HCT116 (cell line): ENCODE results near the gene STAG1. TPM values are rescaled to one million over a fixed set of nuclear protein-coding genes. Genes with fewer than 3 reads are reported as not detected.

Experiments
- ATAC-seq: fragments of 200-7000 bp; cut with Tn5 transposase; 2 replicates; pipeline ENCODE4 v1.9.1; 2020; ENCODE audit warnings: mild to moderate bottlenecking, moderate library complexity
- BruUV-seq: library from RNA; stranded (reverse); fragments of 400-500 nt; replicated peaks from 2 replicates; lab custom pipeline; 2021; lab: Mats Ljungman, UMichigan
- CTCF ChIA-PET: fragments of 300-600 bp; sonication (Branson Sonifier 250); formaldehyde crosslinking; loops from one replicate; lab custom pipeline; 2021; ENCODE audit warnings: antibody characterized with exemption; lab: Charles Lee
- POLR2A ChIA-PET: fragments of 300-600, 350-600 bp; sonication (Branson Sonifier 250); formaldehyde crosslinking; loops from one replicate; lab custom pipeline; 2021; ENCODE audit warnings: antibody characterized with exemption; lab: Charles Lee
- RAD21 ChIA-PET, 2 experiments: fragments of 300-600 bp; sonication (Branson Sonifier 250); formaldehyde crosslinking; loops; one replicate each; lab custom pipeline; 2023; ENCODE audit warnings: low total read pairs in 2 of 2; ENCODE audit not compliant: uncharacterized antibody in 2 of 2, unreplicated experiment in 2 of 2, low non-redundant PET in 1 of 2; lab: Charles Lee
- DNase-seq: peaks from one replicate; pipeline ENCODE4 v3.0.0-alpha.2; 2010; ENCODE audit warnings: low read depth, low spot score
- H2AFZ ChIP-seq: fragments of 200-600 bp; shearing (Covaris generic), sonication (generic); 2 replicates; pipeline ENCODE4 v1.6.1; 2017; ENCODE audit warnings: low read depth, mixed run types, mixed read lengths, antibody characterized with exemption, low read length; ENCODE audit not compliant: poor library complexity, severe bottlenecking
- H3K27ac ChIP-seq: 2 replicates; pipeline ENCODE4 v1.5.1; 2012; ENCODE audit warnings: low read depth, low read length
- H3K27me3 ChIP-seq: fragments of 200-600 bp; sonication (generic); 2 replicates; pipeline ENCODE4 v1.6.1; 2016; ENCODE audit warnings: mixed run types, low read length, mixed read lengths; ENCODE audit not compliant: insufficient read depth
- H3K36me3 ChIP-seq, 2 experiments: fragments of 200-500 bp in 1 of 2; fragments of 200-600 bp in 1 of 2; sonication (Bioruptor generic) in 1 of 2; sonication (generic) in 1 of 2; 2 replicates each; pipeline versions ENCODE4 v1.5.1 to v1.6.1; 2014 to 2016; ENCODE audit warnings: low read length in 2 of 2, inconsistent platforms in 1 of 2, mixed read lengths in 1 of 2, mixed run types in 1 of 2; ENCODE audit not compliant: insufficient read depth in 2 of 2, control insufficient read depth in 1 of 2
- H3K4me1 ChIP-seq, 2 experiments: fragments of 200-600 bp in 1 of 2; sonication (generic) in 1 of 2; 2 replicates each; pipeline versions ENCODE4 v1.5.1 to v1.6.1; 2012 to 2017; ENCODE audit warnings: low read length in 2 of 2, inconsistent platforms in 1 of 2, mild to moderate bottlenecking in 1 of 2, mixed read lengths in 1 of 2, mixed run types in 1 of 2, moderate library complexity in 1 of 2; ENCODE audit not compliant: insufficient read depth in 2 of 2, control insufficient read depth in 1 of 2
- H3K4me2 ChIP-seq: fragments of 200-600 bp; sonication (generic); 2 replicates; pipeline ENCODE4 v1.6.1; 2017; ENCODE audit warnings: mixed run types, low read length, mixed read lengths
- H3K4me3 ChIP-seq, 2 experiments: fragments of 200-600 bp in 1 of 2; sonication (generic) in 1 of 2; replicated peaks in 1 of 2; 2 replicates each; pipeline ENCODE4 v1.5.1; 2011 to 2016; ENCODE audit warnings: low read length in 2 of 2, control low read depth in 1 of 2, low read depth in 1 of 2, mild to moderate bottlenecking in 1 of 2, mixed read lengths in 1 of 2, mixed run types in 1 of 2
- H3K79me2 ChIP-seq: fragments of 200-600 bp; sonication (generic); 2 replicates; pipeline ENCODE4 v1.6.1; 2017; ENCODE audit warnings: mild to moderate bottlenecking, mixed run types, low read length, moderate library complexity, mixed read lengths; ENCODE audit not compliant: insufficient read depth
- H3K9ac ChIP-seq: fragments of 200-600 bp; sonication (generic); 2 replicates; pipeline ENCODE4 v1.6.1; 2016; ENCODE audit warnings: low read length, mixed read lengths
- H3K9me2 ChIP-seq: fragments of 200-600 bp; sonication (generic), shearing (Covaris generic); 2 replicates; pipeline ENCODE4 v1.6.1; 2017; ENCODE audit warnings: mixed run types, mild to moderate bottlenecking, moderate library complexity; ENCODE audit not compliant: insufficient read depth
- H3K9me3 ChIP-seq, 2 experiments: fragments of 200-500 bp in 1 of 2; fragments of 200-600 bp in 1 of 2; sonication (Bioruptor generic) in 1 of 2; sonication (generic) in 1 of 2; 2 replicates each; pipeline ENCODE4 v1.6.1; 2014 to 2017; ENCODE audit warnings: low read length in 2 of 2, mixed read lengths in 2 of 2, inconsistent platforms in 1 of 2, low read depth in 1 of 2, mild to moderate bottlenecking in 1 of 2, mixed run types in 1 of 2, moderate library complexity in 1 of 2; ENCODE audit not compliant: control insufficient read depth in 1 of 2, insufficient read depth in 1 of 2
- H4K20me1 ChIP-seq: fragments of 200-600 bp; sonication (generic), shearing (Covaris generic); 2 replicates; pipeline ENCODE4 v1.6.1; 2017; ENCODE audit warnings: mixed run types, mild to moderate bottlenecking, moderate library complexity; ENCODE audit not compliant: insufficient read depth
- CBX3 ChIP-seq: IDR thresholded peaks from 2 replicates; pipeline ENCODE4 v1.6.1; 2012; ENCODE audit warnings: low read depth
- CEBPB ChIP-seq: IDR thresholded peaks from 2 replicates; pipeline ENCODE4 v1.6.1; 2012; ENCODE audit warnings: low read depth
- ELF1 ChIP-seq: IDR thresholded peaks from 2 replicates; pipeline ENCODE4 v1.6.1; 2012; ENCODE audit warnings: low read depth, borderline replicate concordance
- EZH2 ChIP-seq: fragments of 200-600 bp; sonication (generic); IDR thresholded peaks from 2 replicates; pipeline ENCODE4 v1.6.1; 2017; ENCODE audit warnings: antibody characterized with exemption, mixed run types
- EZH2phosphoT487 ChIP-seq: fragments of 200-600 bp; IDR thresholded peaks from 2 replicates; pipeline ENCODE4 v1.6.1; 2018; ENCODE audit warnings: antibody characterized with exemption, borderline replicate concordance
- FOSL1 ChIP-seq: IDR thresholded peaks from 2 replicates; pipeline ENCODE4 v1.6.1; 2012; ENCODE audit warnings: low read depth
- MAX ChIP-seq: IDR thresholded peaks from 2 replicates; pipeline ENCODE4 v1.6.1; 2012
- POLR2A ChIP-seq: IDR thresholded peaks from 2 replicates; pipeline ENCODE4 v1.7.0; 2011; ENCODE audit warnings: borderline replicate concordance; ENCODE audit not compliant: insufficient read depth, insufficient read length; ENCODE audit errors: extremely low read depth
- POLR2AphosphoS5 ChIP-seq: IDR thresholded peaks from 2 replicates; pipeline ENCODE4 v1.6.1; 2011; ENCODE audit warnings: mild to moderate bottlenecking, low read depth, low read length, moderate library complexity
- REST ChIP-seq: IDR thresholded peaks from 2 replicates; pipeline ENCODE4 v1.6.1; 2012; ENCODE audit warnings: low read depth
- SIN3A ChIP-seq: IDR thresholded peaks from 2 replicates; pipeline ENCODE4 v1.6.1; 2012; ENCODE audit warnings: low read depth
- TCF7L2 ChIP-seq: IDR thresholded peaks from 2 replicates; pipeline ENCODE4 v1.7.0; 2011; ENCODE audit warnings: borderline replicate concordance, inconsistent platforms; ENCODE audit not compliant: insufficient read depth, insufficient read length; ENCODE audit errors: extremely low read depth
- YY1 ChIP-seq: IDR thresholded peaks from 2 replicates; pipeline ENCODE4 v1.6.1; 2011; ENCODE audit warnings: low read length, low read depth, moderate library complexity, mild to moderate bottlenecking; ENCODE audit not compliant: insufficient replicate concordance; ENCODE audit errors: extremely low read depth
- ZFX ChIP-seq: fragments of 450-650 bp; IDR thresholded peaks from 2 replicates; pipeline ENCODE4 v1.6.1; 2017
- intact Hi-C: fragments of 100-400 bp; cut with micrococcal nuclease; formaldehyde crosslinking; loops from 2 replicates; pipeline ENCODE4 v1.10.0; 2022
- total RNA-seq: library from RNA; stranded (reverse); gene quantifications from one replicate; pipeline ENCODE4 v1.2.1, GENCODE V29; 2021; ENCODE audit not compliant: unreplicated experiment
- TF ChIP-seq, protein P1 (sequence below): IDR thresholded peaks from 2 replicates; pipeline ENCODE4 v1.6.1; 2012
- TF ChIP-seq, protein P2 (sequence below), 3 experiments: fragments of 200-600 bp in 1 of 3; sonication (generic) in 1 of 3; IDR thresholded peaks in 2 of 3; conservative IDR thresholded peaks in 1 of 3; 2 replicates each; pipeline ENCODE4 v1.5.1; 2012 to 2017; ENCODE audit warnings: low read depth in 2 of 3, low read length in 2 of 3, antibody characterized with exemption in 1 of 3, borderline replicate concordance in 1 of 3, control low read depth in 1 of 3, mild to moderate bottlenecking in 1 of 3, mixed read lengths in 1 of 3, mixed run types in 1 of 3, moderate library complexity in 1 of 3; ENCODE audit not compliant: insufficient read depth in 1 of 3

STAG1 gene
- total RNA-seq, 1 experiment from 2014 or later, result 29.4 TPM

GRCh38 chr3:136516656-136517055, 235.5 kb downstream of the STAG1 start:
- Histone ChIP-seq H3K36me3 (no peaks in the 10 kb centered on the region), H4K20me1 (peaks cover 4% of the 10 kb centered on the region; the same call in 1 of the 2 replicates), H3K4me2 (no peak overlapping the region), H3K4me3 (no peak overlapping the region), H2AFZ (no peak overlapping the region), H3K27me3 (no peaks in the 10 kb centered on the region), H3K9ac (no peak overlapping the region), H3K9me3 (no peaks in the 10 kb centered on the region), H3K4me1 (no peaks in the 10 kb centered on the region), H3K27ac (no peak overlapping the region), H3K9me2 (no peaks in the 10 kb centered on the region), H3K79me2 (peaks cover 10% of the 10 kb centered on the region)
- TF ChIP-seq FOSL1 (no peak), CEBPB (no peak), REST (no peak), EZH2phosphoT487 (no peak), MAX (no peak), POLR2AphosphoS5 (no peak), CBX3 (no peak), EZH2 (no peak), ELF1 (no peak), YY1 (no peak), ZFX (no peak), POLR2A (no peak), TCF7L2 (no peak), SIN3A (no peak)
- TF ChIP-seq, protein P1, sequence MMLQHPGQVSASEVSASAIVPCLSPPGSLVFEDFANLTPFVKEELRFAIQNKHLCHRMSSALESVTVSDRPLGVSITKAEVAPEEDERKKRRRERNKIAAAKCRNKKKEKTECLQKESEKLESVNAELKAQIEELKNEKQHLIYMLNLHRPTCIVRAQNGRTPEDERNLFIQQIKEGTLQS, result no peak
- TF ChIP-seq, protein P2, sequence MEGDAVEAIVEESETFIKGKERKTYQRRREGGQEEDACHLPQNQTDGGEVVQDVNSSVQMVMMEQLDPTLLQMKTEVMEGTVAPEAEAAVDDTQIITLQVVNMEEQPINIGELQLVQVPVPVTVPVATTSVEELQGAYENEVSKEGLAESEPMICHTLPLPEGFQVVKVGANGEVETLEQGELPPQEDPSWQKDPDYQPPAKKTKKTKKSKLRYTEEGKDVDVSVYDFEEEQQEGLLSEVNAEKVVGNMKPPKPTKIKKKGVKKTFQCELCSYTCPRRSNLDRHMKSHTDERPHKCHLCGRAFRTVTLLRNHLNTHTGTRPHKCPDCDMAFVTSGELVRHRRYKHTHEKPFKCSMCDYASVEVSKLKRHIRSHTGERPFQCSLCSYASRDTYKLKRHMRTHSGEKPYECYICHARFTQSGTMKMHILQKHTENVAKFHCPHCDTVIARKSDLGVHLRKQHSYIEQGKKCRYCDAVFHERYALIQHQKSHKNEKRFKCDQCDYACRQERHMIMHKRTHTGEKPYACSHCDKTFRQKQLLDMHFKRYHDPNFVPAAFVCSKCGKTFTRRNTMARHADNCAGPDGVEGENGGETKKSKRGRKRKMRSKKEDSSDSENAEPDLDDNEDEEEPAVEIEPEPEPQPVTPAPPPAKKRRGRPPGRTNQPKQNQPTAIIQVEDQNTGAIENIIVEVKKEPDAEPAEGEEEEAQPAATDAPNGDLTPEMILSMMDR (IDR thresholded peaks at IDR 0.05 in 2 of 3, conservative IDR thresholded peaks at IDR 0.05 in 1 of 3; ENCODE audit: borderline replicate concordance in 1 of 3, insufficient read depth in 1 of 3, low read depth in 2 of 3, low read length in 2 of 3), result no peak
- ChIA-PET POLR2A (no interaction called here), CTCF (no interaction called here), RAD21 (no interaction called here)
- DNase-seq, result no peak
- no TSS peak for BruUV-seq
- no peak for ATAC-seq
- intact Hi-C loops, result no loop called here
